A204.1 (cell line): Measurements from ENCODE around the gene ALG10.
A peak's percentile ranks its signal among the peaks of the same experiment; 100 is the strongest.
"Not testable (repeated sequence)": the region's sequence is repeated elsewhere in the genome, so short reads cannot be mapped to it uniquely, and the experiment has no call there.

Experiments used
- FAIRE-seq: peaks from 2 replicates; lab custom pipeline; 2012; peaks lifted over from hg19 to GRCh38; lab: Jason Lieb, UNC

ALG10 gene, protein sequence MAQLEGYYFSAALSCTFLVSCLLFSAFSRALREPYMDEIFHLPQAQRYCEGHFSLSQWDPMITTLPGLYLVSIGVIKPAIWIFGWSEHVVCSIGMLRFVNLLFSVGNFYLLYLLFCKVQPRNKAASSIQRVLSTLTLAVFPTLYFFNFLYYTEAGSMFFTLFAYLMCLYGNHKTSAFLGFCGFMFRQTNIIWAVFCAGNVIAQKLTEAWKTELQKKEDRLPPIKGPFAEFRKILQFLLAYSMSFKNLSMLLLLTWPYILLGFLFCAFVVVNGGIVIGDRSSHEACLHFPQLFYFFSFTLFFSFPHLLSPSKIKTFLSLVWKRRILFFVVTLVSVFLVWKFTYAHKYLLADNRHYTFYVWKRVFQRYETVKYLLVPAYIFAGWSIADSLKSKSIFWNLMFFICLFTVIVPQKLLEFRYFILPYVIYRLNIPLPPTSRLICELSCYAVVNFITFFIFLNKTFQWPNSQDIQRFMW

DNA sequence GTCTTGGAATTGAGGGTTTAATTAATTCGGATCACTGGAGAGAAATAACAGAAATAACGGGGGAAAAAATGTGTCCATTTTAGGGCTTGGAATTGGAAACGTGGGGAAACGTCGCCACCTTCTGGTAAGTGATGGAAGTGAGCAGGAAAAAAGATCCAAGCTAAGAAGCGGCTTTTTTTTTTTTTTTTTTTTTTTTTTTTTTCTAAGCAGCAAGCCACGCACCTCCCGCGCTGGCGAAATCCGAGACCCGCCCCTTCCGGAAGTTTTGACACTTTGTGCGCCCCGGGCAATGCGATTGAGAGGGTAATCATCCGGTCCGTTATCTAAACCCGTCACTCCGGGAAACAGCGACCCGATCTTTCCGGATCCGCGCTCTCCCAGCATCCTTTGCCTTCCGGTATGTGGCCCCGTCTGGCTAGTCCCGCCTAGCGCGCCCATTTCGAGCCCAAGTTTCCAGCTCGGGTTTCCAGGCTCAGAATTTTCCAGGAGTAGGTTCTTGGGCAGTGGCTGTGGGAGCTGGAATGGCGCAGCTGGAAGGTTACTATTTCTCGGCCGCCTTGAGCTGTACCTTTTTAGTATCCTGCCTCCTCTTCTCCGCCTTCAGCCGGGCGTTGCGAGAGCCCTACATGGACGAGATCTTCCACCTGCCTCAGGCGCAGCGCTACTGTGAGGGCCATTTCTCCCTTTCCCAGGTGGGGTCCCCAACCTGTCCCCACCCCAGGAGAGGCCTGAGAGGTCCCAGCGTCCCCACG lies at the start of gene ALG10:
Gene ALG10, plus strand, starts transcription at position 418 of the 752 bp plus-strand sequence. Its CDS starts 104 bp downstream, at position 522.
- FAIRE-seq = peak; percentile 97

DNA sequence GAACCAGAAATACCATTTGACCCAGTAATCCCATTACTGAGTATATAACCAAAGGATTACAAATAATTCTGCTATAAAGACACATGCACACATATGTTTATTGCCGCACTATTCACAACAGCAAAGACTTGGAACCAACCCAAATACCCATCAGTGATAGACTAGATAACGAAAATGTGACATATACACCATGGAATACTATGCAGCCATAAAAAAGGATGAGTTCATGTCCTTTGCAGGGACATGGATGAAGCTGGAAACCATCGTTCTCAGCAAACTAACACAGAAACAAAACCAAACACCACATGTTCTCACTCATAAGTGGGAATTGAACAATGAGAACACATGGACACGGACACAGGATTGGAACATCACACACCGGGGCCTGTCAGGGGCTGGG lies 49.4 kb upstream of the ALG10 start:
- not testable (repeated sequence) for FAIRE-seq

DNA sequence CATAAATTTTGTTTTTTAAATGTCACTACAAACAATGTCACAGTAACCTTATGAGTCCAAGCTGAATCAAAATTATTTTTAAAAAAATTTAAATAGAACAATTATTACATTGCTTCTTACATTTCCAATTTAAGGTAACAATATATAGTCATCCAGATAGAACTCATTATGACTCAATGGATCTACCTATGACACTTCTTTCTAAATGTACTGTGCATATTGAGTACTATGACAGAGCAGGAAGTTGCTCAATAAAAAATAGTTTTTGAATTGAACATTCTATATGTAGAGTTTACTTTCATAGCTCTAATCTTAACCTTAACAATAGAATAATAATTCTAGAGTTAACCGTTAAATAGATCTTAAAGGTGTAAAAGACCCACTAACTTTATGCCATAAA lies 44.4 kb upstream of the ALG10 start:
- peak; percentile 11 for FAIRE-seq

DNA sequence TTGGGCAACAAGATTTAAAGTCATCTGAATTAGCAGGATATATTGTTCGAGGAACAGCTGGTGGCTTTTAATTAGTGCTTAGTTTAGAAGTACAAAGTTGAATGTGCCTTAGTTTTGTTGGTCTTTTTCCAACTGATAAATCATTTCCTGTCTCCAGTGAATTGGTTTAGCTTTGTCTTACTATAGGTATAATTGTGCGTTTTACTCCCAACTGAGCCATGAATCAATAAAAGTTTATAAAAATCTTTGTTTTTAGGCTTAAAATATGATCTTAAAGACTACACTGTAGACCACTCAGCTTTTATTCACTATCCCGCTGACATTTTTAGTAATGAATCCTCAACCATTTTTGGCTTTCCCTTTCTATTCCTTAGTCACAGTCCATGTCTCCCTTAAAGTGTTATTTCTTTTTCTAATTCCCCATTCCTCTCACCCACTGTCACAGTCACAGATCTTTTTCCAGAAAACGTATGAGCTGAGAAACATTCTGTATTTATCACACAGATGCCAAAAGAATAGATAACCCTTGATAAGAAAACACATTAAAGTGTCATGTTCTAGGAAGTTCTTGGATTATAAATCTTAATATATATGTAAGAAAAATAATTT lies 34.0 kb upstream of the ALG10 start:
- no peak for FAIRE-seq

DNA sequence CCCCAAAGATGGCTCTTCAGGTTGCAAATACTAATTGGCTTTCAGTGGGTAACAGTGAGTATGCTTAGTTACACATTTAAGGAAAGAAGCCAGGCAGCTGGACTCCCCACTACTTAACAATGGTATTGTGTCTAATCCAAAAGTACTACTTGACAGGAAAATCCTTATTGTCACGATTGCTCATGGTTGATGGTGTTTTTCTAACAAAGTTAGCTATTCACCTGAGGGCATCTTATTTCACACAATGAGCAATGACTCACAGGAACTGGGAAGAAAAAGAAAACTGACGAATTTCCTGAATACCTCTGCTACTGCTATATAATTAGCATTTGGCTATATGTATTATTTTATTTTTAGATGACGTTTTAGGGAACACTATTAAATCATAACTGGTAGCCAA lies 33.4 kb upstream of the ALG10 start:
- no peak for FAIRE-seq

DNA sequence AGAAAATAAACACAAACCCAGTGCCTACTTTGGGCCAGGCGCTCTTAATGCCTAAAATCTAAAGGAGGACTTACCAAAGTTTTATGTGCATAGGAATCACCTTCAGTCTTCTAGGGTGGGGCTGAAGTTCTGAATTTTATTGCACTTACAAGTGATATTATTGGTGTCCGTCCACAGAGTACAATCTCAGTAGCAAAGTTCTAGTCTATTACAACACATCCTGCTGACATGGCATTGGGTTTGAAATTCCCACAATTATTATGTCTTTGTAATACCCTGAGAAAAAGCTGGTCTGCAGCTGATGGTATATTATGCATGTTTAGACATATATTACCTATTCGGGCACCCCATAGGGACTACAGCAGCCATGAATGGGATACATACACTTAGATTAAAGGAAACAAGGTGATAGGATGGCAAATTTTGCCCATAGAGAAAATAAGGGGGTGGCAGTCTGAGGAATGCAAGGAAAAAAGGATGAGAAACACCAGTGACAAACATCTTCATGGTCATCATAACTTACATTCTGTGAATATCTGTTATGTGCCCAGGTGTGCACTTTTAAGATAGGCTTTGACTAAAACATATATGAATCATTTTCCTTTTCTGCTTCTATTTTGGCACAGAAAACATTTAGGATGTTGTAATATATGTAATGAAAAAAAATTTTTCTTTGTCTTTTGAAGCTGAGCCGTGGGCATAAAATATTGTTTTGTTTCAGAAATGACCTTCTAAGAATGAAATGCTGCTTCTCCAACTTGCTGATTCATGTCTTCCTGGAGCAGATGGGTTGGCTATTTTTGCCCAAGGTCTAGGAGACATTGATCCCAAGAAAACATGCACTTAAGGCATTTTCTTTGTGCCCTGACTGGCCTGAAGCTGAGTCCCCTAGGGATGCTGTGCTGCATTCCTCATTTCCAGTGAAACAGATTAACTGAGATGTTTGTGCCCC lies 27.2 kb upstream of the ALG10 start:
- FAIRE-seq = no peak

DNA sequence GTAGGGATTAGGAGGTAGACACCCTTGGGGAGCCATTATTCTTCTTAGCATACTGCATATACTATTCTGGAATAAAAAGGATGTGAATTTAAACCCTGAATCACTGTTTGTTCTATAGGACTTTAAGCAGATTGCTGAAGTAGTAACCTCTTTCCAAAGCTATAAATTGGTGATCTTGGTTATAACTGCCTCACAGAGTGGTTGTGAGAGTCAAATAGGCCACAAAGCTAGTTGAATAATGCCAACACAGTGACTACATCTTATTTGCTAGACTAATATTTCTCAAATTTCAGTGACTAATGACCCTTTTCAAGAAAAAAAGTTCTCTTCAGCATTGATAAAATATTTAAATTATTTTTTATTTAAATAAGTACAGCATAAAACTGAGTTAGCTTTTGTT lies 13.5 kb upstream of the ALG10 start:
- FAIRE-seq = not testable (repeated sequence)

DNA sequence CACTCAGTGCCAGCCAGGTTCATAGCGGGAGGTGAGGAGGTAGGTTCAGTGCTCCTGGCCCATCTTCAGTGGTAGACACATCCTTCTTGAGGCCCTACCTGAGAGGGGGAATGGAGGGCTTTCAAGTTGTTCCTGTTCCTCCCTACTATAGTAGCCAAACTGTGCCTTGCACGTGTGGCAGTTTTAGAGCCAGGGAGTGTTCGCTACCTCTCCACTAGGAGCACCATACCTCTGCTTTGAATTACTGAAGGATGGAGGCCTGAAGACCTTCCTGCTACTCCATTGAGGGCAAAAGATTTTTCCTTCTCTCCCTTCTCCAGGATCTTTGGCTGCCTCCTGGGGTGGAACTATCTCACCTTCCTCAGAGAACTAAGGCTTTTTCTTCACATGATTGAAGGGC lies 5.9 kb upstream of the ALG10 start:
- no peak for FAIRE-seq

DNA sequence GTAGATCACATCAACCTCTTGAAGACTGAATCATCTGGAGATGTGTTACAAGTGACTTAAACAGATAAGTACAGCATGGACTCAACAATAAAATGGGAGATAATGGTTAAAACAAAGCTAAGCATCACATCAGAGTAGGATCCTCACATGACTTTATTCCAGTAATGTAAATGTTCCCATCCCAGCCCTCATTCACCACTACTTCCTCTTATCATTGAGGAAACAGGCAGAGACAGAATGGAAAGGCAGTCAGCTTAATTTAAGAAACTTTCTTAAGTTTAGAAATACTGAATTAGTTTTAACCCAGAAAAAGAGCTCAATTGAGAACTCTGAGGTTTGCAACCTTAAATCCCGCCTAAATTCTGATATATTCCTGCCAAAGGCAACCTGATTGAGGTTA lies 1.2 kb upstream of the ALG10 start:
- FAIRE-seq = no peak

DNA sequence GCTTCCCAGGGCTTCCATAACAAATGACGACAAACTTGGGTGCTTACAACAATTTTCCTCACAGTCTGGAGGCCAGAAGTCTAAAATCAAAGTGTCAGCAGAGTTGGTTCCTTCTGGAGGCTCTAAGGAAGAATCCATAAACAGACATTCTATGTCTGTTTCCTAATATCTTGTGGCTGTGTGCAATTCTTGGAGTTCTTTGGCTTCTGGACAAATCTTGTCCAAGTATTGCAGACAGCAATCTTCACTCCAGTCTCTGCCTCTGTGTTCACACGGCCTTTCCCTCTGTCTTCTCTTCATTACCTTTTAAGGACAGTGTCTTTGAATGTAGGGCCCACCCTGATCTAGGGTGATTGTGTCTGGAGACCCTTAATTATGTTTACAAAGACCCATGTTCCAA lies 5.4 kb downstream of the ALG10 start:
- not testable (repeated sequence) for FAIRE-seq

DNA sequence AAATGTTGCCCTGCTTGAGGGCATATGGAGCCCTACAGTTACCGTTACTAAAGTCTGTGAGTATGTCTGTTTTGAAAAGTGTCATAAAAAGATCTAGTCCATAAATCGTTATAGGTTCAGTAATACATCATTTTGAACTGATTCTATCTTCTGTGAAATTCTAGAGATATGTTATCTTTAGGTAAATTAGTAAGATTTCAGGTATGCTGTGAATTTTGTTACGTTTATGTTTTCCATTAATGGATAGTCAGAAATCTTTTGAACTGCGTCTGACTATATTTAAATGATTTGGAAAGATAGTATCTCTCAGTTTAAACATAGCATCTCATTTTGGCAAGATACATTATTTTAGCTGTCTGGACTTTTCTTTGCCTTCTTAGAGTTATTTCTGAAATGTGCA lies 8.3 kb downstream of the ALG10 start:
- FAIRE-seq = peak; percentile 48

DNA sequence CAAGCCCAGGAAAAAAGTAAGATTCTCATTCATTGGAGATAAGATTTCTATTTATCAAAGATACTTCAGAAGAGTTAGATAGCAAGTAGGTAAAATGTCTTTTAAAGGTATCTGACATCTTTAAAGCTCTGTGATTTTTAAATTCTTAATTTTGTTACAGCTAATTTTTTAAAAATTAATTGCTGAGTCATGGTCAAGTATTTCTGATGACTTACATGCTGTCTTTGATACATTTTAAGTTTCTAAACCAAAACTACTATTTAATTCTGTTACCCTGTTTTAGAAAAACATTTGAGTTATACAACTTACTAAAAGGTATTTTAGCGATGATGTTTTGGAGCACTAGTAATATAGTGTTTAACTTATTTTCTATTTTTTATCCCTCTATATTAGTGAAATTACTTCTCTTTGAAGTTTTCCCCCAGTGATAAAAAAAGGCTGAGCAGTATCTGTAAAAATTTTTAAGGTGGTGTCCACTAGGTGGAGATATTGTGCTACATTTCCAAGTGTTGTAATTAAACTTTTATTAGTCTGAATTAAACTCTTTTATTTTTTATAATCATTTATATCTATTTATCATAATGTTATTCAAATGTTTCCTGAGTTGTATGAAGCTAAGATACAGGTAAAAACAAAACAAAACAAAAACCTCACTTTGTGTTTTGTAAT lies 11.5 kb downstream of the ALG10 start:
- peak; percentile 98 for FAIRE-seq

DNA sequence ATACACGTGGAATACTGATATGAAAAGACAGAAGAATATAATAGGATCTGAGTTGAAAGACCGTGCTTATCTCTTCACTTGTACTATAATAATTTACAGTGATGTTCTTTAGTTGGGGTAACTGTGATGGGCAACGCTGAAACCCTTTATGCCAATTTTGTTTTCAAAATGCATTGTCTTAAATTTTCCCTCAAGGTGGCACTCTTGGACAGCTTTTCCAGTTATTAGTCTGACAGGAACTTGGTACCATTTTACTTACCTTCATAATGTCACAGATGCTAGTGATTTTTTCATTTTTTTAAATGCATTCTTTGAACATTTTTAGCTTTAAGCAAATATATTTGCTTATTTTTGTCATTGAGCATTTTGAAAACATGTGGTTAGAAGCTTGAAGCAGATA lies 16.1 kb downstream of the ALG10 start:
- FAIRE-seq = peak; percentile 93

DNA sequence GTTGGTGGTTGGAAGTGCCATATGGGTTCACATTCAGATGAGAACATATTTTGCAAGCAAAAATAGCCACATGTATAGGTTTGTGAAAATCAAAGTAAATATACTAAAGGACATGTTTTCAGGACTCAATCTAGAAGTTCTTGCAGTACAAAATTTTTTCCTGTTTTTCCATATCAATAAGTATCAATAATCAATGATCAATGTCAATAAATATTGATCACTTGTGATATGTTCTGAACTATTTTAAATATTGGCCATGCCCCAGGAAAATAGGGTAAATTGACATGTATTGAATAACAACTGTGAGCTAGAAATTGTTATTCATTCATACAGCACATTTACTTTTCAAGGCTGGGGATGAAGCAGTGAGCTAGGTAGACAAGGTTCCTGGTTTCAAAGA lies 24.3 kb downstream of the ALG10 start:
- FAIRE-seq = no peak

DNA sequence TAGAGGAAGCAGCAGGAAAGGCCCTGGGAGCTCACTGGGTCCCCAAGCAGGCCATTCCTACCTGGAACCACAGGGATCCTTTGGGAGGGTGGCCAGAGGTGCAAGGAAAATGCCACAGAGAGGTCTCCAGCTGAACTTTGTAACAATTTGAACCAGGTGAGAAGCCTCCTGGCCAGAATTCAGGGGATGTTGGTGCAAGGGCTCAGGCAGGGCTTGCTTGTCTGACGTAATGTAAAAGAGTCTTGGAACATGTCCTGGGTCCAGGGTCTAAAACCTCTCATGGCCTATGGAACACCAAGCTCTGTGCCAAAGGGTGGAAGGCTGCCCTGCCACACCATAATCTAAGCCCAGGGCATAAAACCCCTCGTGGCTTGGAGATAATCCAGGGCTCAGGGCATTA lies 25.6 kb downstream of the ALG10 start:
- FAIRE-seq = not testable (repeated sequence)

DNA sequence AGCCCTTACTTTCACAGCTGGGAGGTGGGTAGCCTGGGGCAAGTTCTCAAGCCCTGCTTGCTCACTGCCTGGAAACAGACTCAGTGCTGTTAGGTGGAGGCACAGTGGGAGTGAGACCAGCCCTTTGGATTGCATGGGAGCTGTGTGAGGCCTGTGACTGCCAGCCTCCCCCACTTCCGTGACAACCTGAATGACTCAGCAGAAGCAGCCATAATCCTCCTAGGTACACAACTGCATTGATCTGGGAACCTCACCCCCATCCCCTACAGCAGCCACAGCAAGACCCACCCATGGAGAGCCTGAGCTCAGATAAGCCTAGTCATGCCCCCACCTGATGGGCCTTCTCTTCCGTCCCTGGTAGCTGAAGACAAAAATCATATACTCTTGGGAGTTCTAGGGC lies 26.4 kb downstream of the ALG10 start:
- FAIRE-seq = no peak

DNA sequence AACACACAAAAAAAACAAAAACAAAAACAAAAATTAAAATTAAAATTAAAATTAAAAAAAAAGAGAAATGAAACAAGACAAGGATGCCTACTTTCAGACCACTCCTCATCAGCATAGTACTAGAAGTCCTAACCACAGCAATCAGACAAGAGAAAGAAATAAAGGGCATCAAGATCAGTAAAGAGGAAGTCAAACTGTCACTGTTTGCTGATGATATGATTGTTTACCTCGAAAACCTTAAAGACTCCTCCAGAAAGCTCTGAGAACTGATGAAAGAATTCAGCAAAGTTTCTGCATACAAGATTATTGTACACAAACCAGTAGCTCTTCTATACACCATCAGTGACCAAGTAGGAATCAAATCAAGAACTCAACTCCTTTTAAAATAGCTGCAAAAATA lies 29.2 kb downstream of the ALG10 start:
- FAIRE-seq = no peak

DNA sequence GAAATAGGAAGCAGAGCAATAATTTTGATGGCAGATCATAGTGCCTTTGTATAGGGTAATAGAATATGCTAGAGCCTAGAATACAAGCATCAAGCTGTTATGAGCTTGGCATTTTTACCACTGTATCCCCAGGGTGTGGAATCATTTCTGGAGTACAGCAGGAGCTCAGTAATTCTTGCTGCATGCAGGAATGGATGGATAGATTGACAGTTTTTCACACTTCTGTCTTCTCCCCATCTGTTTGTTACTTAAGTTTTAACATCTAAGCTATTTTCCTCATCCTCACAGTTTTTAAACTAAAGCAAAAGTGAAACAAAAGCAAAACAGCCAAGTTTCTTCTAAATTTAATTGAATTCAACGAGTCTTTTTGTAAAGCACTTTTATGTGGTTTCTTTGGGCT lies 32.6 kb downstream of the ALG10 start:
- no peak for FAIRE-seq
